AG04450 (cell line): Measurements from ENCODE around the gene FGF14. TPM values are rescaled to one million over a fixed set of nuclear protein-coding genes. Genes with fewer than 3 reads are reported as not detected.

ENCODE experiments used
- CTCF ChIA-PET: fragments of 300-600, 350-600 bp; formaldehyde crosslinking; extraction: SDS; loops from one replicate; lab custom pipeline; 2022; ENCODE audit warnings: antibody characterized with exemption, inconsistent platforms; lab: Charles Lee
- POLR2A ChIA-PET: fragments of 350-600 bp; formaldehyde crosslinking; extraction: SDS; loops from one replicate; lab custom pipeline; 2021; ENCODE audit warnings: antibody characterized with exemption, inconsistent platforms; lab: Yijun Ruan, JAX
- DNase-seq: peaks from one replicate; pipeline ENCODE4 v3.0.0-alpha.2; 2011; ENCODE audit warnings: low read depth, low spot score
- H3K27ac ChIP-seq: one replicate; pipeline ENCODE4 v1.5.1; 2012; ENCODE audit warnings: low read depth, low read length, control low read depth
- H3K27me3 ChIP-seq: one replicate; pipeline ENCODE4 v1.6.0; 2012; ENCODE audit warnings: low read length; ENCODE audit not compliant: control insufficient read depth, insufficient read depth
- H3K4me3 ChIP-seq: 2 replicates; pipeline ENCODE4 v1.5.1; 2011; ENCODE audit warnings: mild to moderate bottlenecking, low read depth, low read length, control low read depth
- H3K9me3 ChIP-seq: 2 replicates; pipeline ENCODE4 v1.5.1; 2012; ENCODE audit warnings: low read length; ENCODE audit not compliant: control insufficient read depth, insufficient read depth
- CTCF ChIP-seq: IDR thresholded peaks from 2 replicates; pipeline ENCODE4 v1.5.1; 2011; ENCODE audit warnings: low read depth, low read length, control low read depth, inconsistent platforms
- polyA plus RNA-seq: library from polyadenylated mRNA; depleted of rRNA; stranded (reverse); fragments of >200 nt; gene quantifications from 2 replicates; pipeline ENCODE4 v1.2.3, GENCODE V29; 2011

The FGF14 gene
- polyA plus RNA-seq, 1 experiment, result 0.01 TPM

GRCh38 chr13:101988140-101988539, 413.7 kb downstream of the FGF14 start:
- Histone ChIP-seq H3K27me3 (no peaks in the 10 kb centered on the region), H3K27ac (no peak overlapping the region), H3K4me3 (no peak overlapping the region), H3K9me3 (no peaks in the 10 kb centered on the region)
- ChIA-PET POLR2A (interaction anchor here (0.5 kb wide), 1 partner anchor 90 kb away, joined by 3 read pairs; no protein-coding TSS in a partner anchor), CTCF (no interaction called here)
- no peak for TF ChIP-seq CTCF
- DNase-seq, result no peak

- no peak overlapping the region for H3K27ac ChIP-seq
- DNase-seq, result no peak
- H3K9me3 ChIP-seq, result no peaks in the 10 kb centered on the region
- TF ChIP-seq CTCF, result no peak
- no peak overlapping the region for H3K4me3 ChIP-seq
- CTCF ChIA-PET, result no interaction called here
- no peaks in the 10 kb centered on the region for H3K27me3 ChIP-seq
- POLR2A ChIA-PET, result no interaction called here
Observed at GRCh38 chr13:101986316-101986715, 415.5 kb downstream of the FGF14 start.

- no peaks in the 10 kb centered on the region for H3K9me3 ChIP-seq
- H3K27me3 ChIP-seq, result no peaks in the 10 kb centered on the region
- POLR2A ChIA-PET, result no interaction called here
- H3K27ac ChIP-seq, result no peak overlapping the region
- H3K4me3 ChIP-seq, result no peak overlapping the region
- no peak for TF ChIP-seq CTCF
- DNase-seq, result no peak
- CTCF ChIA-PET, result no interaction called here
Observed at GRCh38 chr13:101985321-101985720, 416.5 kb downstream of the FGF14 start.

- H3K4me3 ChIP-seq, result no peak overlapping the region
- H3K27ac ChIP-seq, result no peak overlapping the region
- no peak for TF ChIP-seq CTCF
- CTCF ChIA-PET, result no interaction called here
- no peaks in the 10 kb centered on the region for H3K9me3 ChIP-seq
- DNase-seq, result no peak
- POLR2A ChIA-PET, result no interaction called here
- no peaks in the 10 kb centered on the region for H3K27me3 ChIP-seq
Observed at GRCh38 chr13:101982903-101983302, 418.9 kb downstream of the FGF14 start.

- CTCF ChIA-PET, result no interaction called here
- Histone ChIP-seq H3K4me3 (no peak overlapping the region), H3K9me3 (no peaks in the 10 kb centered on the region), H3K27ac (no peak overlapping the region), H3K27me3 (no peaks in the 10 kb centered on the region)
- POLR2A ChIA-PET, result no interaction called here
- no peak for TF ChIP-seq CTCF
- DNase-seq, result no peak
Observed at GRCh38 chr13:101979825-101980224, 422.0 kb downstream of the FGF14 start.
